IPS DF 6.9 (cell line): ENCODE data around the gene MT2A.
"Not testable (repeated sequence)": the region's sequence is repeated elsewhere in the genome, so short reads cannot be mapped to it uniquely, and the experiment has no call there.

Experiments used
- DNase-seq: peaks from one replicate; pipeline ENCODE4 v3.0.0-alpha.2; 2013; ENCODE audit warnings: low read depth, low spot score
- H3K27ac ChIP-seq: one replicate; pipeline ENCODE4 v1.5.1; 2013; ENCODE audit warnings: low read length, control low read depth
- H3K27me3 ChIP-seq: 2 replicates; pipeline ENCODE4 v1.6.1; 2013; ENCODE audit warnings: mild to moderate bottlenecking, low read length; ENCODE audit not compliant: control insufficient read depth, insufficient read depth
- H3K36me3 ChIP-seq: 2 replicates; pipeline ENCODE4 v1.6.1; 2013; ENCODE audit warnings: low read length; ENCODE audit not compliant: control insufficient read depth, insufficient read depth
- H3K4me1 ChIP-seq: 2 replicates; pipeline ENCODE4 v1.6.1; 2013; ENCODE audit warnings: low read length; ENCODE audit not compliant: control insufficient read depth, insufficient read depth
- H3K4me3 ChIP-seq: 2 replicates; pipeline ENCODE4 v1.5.1; 2013; ENCODE audit warnings: mild to moderate bottlenecking, low read length
- H3K9me3 ChIP-seq: 2 replicates; pipeline ENCODE4 v1.6.1; 2013; ENCODE audit warnings: low read length, inconsistent platforms; ENCODE audit not compliant: control insufficient read depth, insufficient read depth
- WGBS: extraction: QIAGEN DNeasy Blood & Tissue Kit; methylation state at CpG from one replicate; pipeline ENCODE4 v1.1.7; 2013; ENCODE audit warnings: mixed read lengths, missing lambda C conversion rate; ENCODE audit not compliant: insufficient read length, insufficient coverage; 5-methylcytosine and 5-hydroxymethylcytosine counted together

MT2A gene

DNA sequence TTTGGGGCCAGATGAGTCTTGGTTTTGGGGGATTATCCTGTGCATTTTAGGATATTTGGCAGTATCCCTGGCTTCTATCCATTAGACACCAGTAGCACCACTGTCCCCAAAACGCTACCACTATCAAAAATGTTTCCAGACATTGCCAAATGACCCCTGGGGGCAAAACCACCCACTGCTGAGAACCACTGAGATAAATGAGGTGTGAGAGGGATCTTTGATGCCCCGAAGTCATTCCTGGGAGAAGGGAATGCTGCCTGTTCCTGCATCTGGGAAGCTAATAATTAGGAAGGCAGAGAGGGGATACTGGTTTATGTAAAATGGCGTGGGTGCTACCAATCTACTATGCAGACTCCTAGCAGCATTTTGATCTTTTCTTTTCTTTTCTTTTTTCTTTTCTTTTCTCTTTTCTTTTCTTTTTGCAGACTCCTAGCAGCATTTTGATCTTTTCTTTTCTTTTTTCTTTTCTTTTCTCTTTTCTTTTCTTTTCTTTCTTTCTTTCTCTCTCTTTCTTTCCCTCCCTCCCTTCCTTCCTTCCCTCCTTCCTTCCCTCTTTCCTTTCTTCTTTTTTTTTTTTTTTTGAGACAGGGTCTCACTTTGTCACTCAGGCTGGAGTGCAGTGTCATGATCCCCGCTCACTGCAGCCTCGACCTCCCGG lies 27.9 kb upstream of the MT2A start:
- Histone ChIP-seq H3K27me3 (no peaks in the 10 kb centered on the region), H3K4me1 (no peaks in the 10 kb centered on the region), H3K36me3 (no peaks in the 10 kb centered on the region), H3K27ac (no peak overlapping the region), H3K4me3 (no peak overlapping the region), H3K9me3 (no peaks in the 10 kb centered on the region)
- DNase-seq: no peak
- no CpG with 5 or more reads among the region's 6 CpGs for WGBS

DNA sequence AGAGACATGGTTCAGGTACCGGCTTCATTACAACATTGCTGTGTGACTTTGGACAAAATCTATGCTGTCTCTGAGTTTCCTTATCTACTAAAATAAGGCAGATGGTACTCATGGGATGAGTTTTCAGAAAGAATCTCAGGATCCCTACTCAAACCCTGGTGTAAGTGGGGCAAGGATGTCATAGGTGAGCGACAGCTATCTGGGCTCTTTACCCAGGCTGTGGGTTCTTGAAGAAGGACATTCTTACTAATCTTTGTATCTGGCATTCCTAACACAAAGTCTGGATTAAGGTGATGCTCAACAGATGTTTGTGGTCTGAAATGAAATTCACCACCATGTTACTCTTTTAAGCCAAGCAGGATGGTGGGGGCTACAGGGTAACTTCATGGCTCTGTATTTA lies 25.5 kb upstream of the MT2A start:
- not testable (repeated sequence) for DNase-seq, H3K36me3 ChIP-seq, H3K27ac ChIP-seq, H3K4me3 ChIP-seq, H3K4me1 ChIP-seq, H3K27me3 ChIP-seq, H3K9me3 ChIP-seq
- no CpG with 5 or more reads among the region's 2 CpGs for WGBS

DNA sequence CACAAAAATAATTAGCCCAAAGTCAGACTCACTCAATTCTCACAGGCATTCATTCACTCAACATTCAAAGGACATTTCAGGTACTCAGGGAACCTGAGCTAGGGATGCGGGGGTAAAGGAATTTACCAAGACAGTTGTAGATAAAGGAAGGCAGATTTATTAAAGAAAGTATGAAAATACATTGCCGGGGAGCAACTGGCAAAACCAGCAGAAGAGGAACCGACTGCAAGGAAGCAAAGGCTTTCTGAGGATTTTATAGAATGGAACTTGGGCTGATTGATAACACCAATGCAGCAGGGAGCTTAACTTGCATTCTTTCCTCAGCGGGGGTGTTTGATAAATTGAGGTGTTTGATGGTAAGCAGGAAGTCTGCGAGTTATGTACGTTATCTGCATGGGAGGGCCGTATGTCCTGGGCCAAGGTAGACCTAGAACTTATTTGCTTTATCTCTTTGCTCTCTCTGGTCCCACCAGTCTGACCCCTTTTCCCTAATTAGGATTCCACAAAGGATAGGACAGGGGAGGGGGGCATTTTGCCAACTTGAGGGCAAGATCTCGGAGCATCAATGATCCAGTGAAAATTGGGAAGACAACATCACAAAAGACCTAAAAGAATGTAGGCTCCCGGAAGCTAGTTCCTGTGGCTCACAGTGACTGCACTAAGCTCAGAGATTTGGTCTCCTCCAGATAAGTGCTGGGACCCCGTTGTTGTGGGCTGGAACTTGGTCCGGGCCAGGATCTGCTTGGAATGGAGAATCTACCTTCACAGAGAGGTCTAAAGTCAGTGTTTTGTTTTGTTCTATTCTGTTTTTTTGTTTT lies 24.8 kb upstream of the MT2A start:
- no peak overlapping the region for H3K4me3 ChIP-seq
- WGBS: no CpG with 5 or more reads among the region's 11 CpGs
- no peaks in the 10 kb centered on the region for H3K4me1 ChIP-seq
- no peak for DNase-seq
- H3K27ac ChIP-seq: no peak overlapping the region
- no peaks in the 10 kb centered on the region for H3K9me3 ChIP-seq
- H3K27me3 ChIP-seq: no peaks in the 10 kb centered on the region; the same call in 1 of the 2 replicates
- H3K36me3 ChIP-seq: no peaks in the 10 kb centered on the region

DNA sequence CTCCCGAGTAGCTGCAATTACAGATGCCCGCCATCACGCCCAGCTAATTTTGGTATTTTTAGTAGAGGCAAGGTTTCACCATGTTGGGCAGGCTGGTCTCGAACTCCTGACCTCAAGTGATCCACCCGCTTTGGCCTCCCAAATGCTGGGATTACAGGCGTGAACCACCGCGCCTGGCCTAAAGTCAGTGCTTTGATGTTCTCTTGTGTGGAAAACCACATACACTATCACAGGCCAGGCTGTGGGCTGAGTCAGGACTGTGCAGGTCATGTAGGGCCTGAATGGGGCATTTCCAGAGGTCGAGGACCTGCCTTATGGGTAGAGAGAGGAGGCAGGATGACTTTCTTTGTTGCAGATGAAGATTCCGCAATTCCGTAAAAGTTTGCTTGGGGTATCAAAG lies 24.1 kb upstream of the MT2A start:
- Histone ChIP-seq H3K27me3 (peaks cover 6% of the 10 kb centered on the region; the same call in 1 of the 2 replicates), H3K4me3 (no peak overlapping the region), H3K27ac (no peak overlapping the region), H3K4me1 (no peaks in the 10 kb centered on the region), H3K9me3 (no peaks in the 10 kb centered on the region), H3K36me3 (no peaks in the 10 kb centered on the region)
- no peak for DNase-seq
- WGBS: no CpG with 5 or more reads among the region's 11 CpGs

GRCh38 chr16:56588781-56589140 lies 19.6 kb upstream of the MT2A start:
- DNase-seq: no peak
- Histone ChIP-seq H3K27ac (no peak overlapping the region), H3K36me3 (no peaks in the 10 kb centered on the region), H3K4me3 (peak overlapping the region; percentile 47; the same call in 1 of the 2 replicates), H3K9me3 (no peaks in the 10 kb centered on the region), H3K27me3 (peaks cover 20% of the 10 kb centered on the region), H3K4me1 (no peaks in the 10 kb centered on the region)
- no CpG with 5 or more reads among the region's 9 CpGs for WGBS

- no peaks in the 10 kb centered on the region for H3K4me1 ChIP-seq
- H3K27ac ChIP-seq: no peak within 1 kb of the TSS
- WGBS: no CpG with 5 or more reads among the region's 87 CpGs
- H3K36me3 ChIP-seq: no peaks in the 10 kb centered on the region
- H3K4me3 ChIP-seq: peak within 1 kb of the TSS; percentile 47; the same call in 1 of the 2 replicates
- H3K27me3 ChIP-seq: peaks cover 20% of the 10 kb centered on the region
- DNase-seq: no peak
- no peaks in the 10 kb centered on the region for H3K9me3 ChIP-seq
Measured at GRCh38 chr16:56589141-56590039, 19.0 kb upstream of the MT2A start, which contains the start of gene MT3. TSS of gene MT3 (plus strand) at chr16:56589528. CDS start at chr16:56589591, 63 bp downstream.

DNA sequence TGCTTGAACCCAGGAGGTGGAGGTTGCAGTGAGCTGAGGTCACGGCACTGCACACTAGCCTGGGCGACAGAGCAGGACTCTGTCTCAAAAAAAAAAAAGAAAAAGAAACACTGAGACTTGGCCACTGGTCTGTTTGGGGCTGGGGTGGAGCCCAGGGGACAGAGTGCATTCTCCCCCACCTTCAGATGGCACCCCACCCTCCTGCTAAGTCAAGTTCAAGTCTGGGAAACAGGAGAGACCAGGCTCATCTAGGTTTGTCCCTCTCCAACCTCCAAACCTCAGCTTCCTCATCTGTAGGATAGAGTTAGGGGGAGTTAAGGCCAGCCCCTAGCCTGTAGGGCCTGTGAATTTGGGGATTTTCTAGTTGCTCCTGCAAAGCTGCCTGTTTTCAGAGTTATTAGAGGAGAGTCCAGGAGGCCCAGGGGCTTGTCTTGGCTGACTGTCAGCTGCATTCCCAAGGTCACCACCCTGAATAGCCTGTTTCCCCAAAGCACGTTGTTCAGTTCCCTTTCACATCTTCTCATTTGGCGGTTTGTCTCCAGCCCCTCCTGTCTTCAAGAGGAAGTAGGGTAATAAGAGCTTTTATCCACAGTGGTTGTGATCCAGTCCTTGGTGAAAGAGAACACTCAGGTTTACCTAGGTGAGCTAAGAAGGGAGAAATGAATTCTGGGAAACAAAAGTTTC lies 16.9 kb upstream of the MT2A start:
- no peaks in the 10 kb centered on the region for H3K4me1 ChIP-seq
- no peaks in the 10 kb centered on the region for H3K36me3 ChIP-seq
- no peak overlapping the region for H3K4me3 ChIP-seq
- no peaks in the 10 kb centered on the region for H3K9me3 ChIP-seq
- no CpG with 5 or more reads among the region's 4 CpGs for WGBS
- H3K27ac ChIP-seq: no peak overlapping the region
- H3K27me3 ChIP-seq: peaks cover 20% of the 10 kb centered on the region
- no peak for DNase-seq

DNA sequence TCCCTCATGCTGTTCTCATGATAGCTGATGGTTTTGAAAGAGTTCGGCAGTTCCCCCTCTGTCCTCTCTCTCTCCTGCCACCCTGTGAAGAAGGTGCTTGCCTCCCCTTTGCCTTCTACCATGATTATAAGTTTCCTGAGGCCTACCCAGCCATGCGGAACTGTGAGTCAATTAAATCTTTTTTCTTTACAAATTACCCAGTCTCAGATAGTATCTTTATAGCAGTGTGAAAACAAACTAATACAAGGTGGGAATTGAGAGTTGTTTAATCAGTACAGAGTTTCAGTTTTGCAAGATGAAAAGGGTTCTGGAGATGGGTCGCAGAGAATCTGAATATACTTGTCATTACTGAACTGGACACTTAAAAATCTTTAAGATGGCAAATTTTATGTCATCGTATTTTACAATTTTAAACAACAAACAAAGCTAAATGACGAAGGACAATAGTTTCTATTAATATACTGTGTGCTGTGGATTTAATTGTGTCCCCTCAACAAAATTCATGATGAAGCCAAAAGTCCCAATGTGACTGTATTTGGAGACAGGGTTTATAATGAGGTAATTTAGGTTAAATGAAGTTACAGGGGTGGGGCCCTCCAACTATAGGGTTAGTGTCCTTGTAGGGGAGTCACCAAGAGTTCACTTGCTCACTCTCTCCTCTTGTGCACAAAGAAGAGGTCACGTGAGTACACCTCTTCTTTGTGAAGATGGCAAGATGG lies 14.7 kb upstream of the MT2A start:
- Histone ChIP-seq H3K36me3 (no peaks in the 10 kb centered on the region), H3K4me1 (no peaks in the 10 kb centered on the region), H3K4me3 (no peak overlapping the region), H3K9me3 (no peaks in the 10 kb centered on the region), H3K27ac (no peak overlapping the region), H3K27me3 (peaks cover 18% of the 10 kb centered on the region)
- no peak for DNase-seq
- WGBS: no CpG with 5 or more reads among the region's 6 CpGs

GRCh38 chr16:56594292-56594619 lies 14.1 kb upstream of the MT2A start:
- Histone ChIP-seq H3K9me3 (no peaks in the 10 kb centered on the region), H3K27ac (no peak overlapping the region), H3K4me1 (no peaks in the 10 kb centered on the region), H3K36me3 (no peaks in the 10 kb centered on the region), H3K4me3 (no peak overlapping the region), H3K27me3 (peaks cover 14% of the 10 kb centered on the region)
- DNase-seq: no peak
- WGBS: no CpG with 5 or more reads among the region's 5 CpGs
